ENCODE results near the gene KLHDC9. TPM values are rescaled to one million over a fixed set of nuclear protein-coding genes. Genes with fewer than 3 reads are reported as not detected.

KLHDC9 gene
- total and polyA plus RNA-seq, 2 donors (not counting 1 experiment from before 2014, with no cell fraction given): 1.6 to 2.7 TPM

DNA sequence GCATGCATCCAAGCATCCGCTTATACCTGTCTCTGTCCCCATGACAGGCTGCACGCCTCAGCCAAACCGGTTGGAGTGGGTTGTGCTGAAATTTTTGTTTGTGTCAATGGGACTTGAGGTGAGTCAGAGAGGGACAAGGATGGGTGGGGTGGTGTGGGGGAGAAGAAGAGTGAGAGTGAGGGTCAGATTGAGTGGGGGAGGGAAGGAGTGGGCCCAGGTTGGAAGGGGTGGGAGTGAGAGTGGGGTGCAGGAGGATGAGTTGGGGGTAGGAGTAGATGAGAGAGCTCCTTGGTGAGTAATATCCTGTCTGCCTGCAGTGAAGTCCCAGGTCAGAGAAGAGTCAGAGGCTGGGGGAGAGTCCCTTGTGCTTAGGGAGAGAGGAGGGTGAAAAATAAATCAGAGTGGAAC, 5.5 kb upstream of the KLHDC9 start:
- Mint-ChIP-seq H3K4me3 (no peak overlapping the region), H3K9me3 (ENCODE audit: insufficient read depth) (no peaks in the 10 kb centered on the region), H3K4me1 (peaks cover 20% of the 10 kb centered on the region), H3K27me3 (no peaks in the 10 kb centered on the region), H3K27ac (no peak overlapping the region)
- ATAC-seq (ENCODE audit: low read depth) (no peak), DNase-seq (no peak)
- Histone ChIP-seq H3K4me3 (ENCODE audit: control extremely low read depth in 1 of 5, extremely low read depth in 1 of 5, insufficient read depth in 1 of 5, low read depth in 2 of 5, low read length in 4 of 5) (no peak overlapping the region), H3K36me3 (replicated peaks in 1 of 2; ENCODE audit: control extremely low read depth in 1 of 2, control insufficient read depth in 1 of 2, extremely low read depth in 1 of 2, insufficient read depth in 2 of 2, low read length in 1 of 2) (no peaks in the 10 kb centered on the region), H3K4me1 (ENCODE audit: control insufficient read depth in 2 of 2, insufficient read depth in 2 of 2, low read length in 2 of 2) (peaks cover 9 to 19% of the 10 kb centered on the region in 2 donors), H3K79me2 (ENCODE audit: control insufficient read depth, insufficient read depth, low read length) (no peaks in the 10 kb centered on the region), H3K4me2 (replicated peaks; ENCODE audit: low read depth, low read length, poor library complexity, severe bottlenecking) (no peak overlapping the region), H3K9me3 (ENCODE audit: control extremely low read depth in 1 of 3, control insufficient read depth in 2 of 3, insufficient read depth in 1 of 3, low read length in 2 of 3) (no peaks in the 10 kb centered on the region), H4K20me1 (ENCODE audit: control insufficient read depth, insufficient read depth, low read length, poor library complexity, severe bottlenecking) (no peaks in the 10 kb centered on the region), H3K9ac (ENCODE audit: low read length) (no peak overlapping the region), H2AFZ (ENCODE audit: insufficient read depth, low read depth, low read length, poor library complexity, severe bottlenecking) (no peak overlapping the region), H3K27me3 (replicated peaks in 1 of 4; ENCODE audit: control extremely low read depth in 1 of 4, control insufficient read depth in 3 of 4, insufficient read depth in 4 of 4, low read length in 3 of 4) (no peaks in the 10 kb centered on the region), H3K27ac (ENCODE audit: low read length in 2 of 2) (no peak overlapping the region)
- WGBS (ENCODE audit: insufficient coverage): 94% methylated on average over 3 of the region's 3 CpGs
- ChIA-PET CTCF (interaction anchor here (8.7 kb wide), 1 partner anchor 22 kb away, joined by 142 read pairs; the partner anchor contains the start of gene ARHGAP30), POLR2A (no interaction called here)
- TF ChIP-seq CTCF (IDR thresholded peaks at IDR 0.05) (no peak), EZH2 (IDR thresholded peaks at IDR 0.05; ENCODE audit: borderline replicate concordance, insufficient read depth, low read depth, low read length, poor library complexity, severe bottlenecking) (no peak)
- intact Hi-C loops (cut with micrococcal nuclease): loop anchor here (10.0 kb wide), 1 partner anchor 292 kb away; no protein-coding TSS in a partner anchor

DNA sequence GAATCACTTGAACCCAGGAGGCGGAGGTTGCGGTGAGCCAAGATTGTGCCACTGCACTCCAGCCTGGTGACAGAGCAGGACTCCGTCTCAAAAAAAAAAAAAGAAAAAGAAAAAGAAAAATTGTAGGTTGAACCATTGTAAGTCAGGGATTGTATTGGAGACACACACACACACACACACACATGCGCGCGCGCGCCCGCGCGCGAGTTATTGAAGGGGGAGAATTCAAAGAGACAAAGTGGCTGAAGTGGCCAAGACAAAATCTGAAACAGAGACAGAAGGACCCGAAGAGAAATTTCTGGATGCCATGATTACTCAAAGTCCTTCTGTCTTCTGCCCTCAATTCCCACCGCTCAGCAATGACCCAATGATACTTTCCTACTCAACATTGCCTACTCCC, 3.7 kb upstream of the KLHDC9 start:
- H3K9ac ChIP-seq (ENCODE audit: low read length): no peak overlapping the region
- no peak for TF ChIP-seq EZH2 (IDR thresholded peaks at IDR 0.05; ENCODE audit: borderline replicate concordance, insufficient read depth, low read depth, low read length, poor library complexity, severe bottlenecking)
- no peaks in the 10 kb centered on the region for H3K27me3 ChIP-seq (replicated peaks in 1 of 4; ENCODE audit: control extremely low read depth in 1 of 4, control insufficient read depth in 3 of 4, insufficient read depth in 4 of 4, low read length in 3 of 4)
- Mint-ChIP-seq H3K4me1 (peaks cover 32% of the 10 kb centered on the region), H3K4me3 (no peak overlapping the region), H3K9me3 (ENCODE audit: insufficient read depth) (no peaks in the 10 kb centered on the region), H3K27ac (no peak overlapping the region), H3K27me3 (no peaks in the 10 kb centered on the region)
- H3K4me1 ChIP-seq (ENCODE audit: control insufficient read depth in 2 of 2, insufficient read depth in 2 of 2, low read length in 2 of 2): peaks cover 16 to 31% of the 10 kb centered on the region in 2 donors
- H3K4me2 ChIP-seq (replicated peaks; ENCODE audit: low read depth, low read length, poor library complexity, severe bottlenecking): no peak overlapping the region
- CTCF ChIA-PET: interaction anchor here (1.0 to 8.7 kb wide), 3 partner anchors 23 to 97 kb away, joined by 3 to 142 read pairs (median 6); partner anchors contain the start of gene ARHGAP30
- intact Hi-C loops (cut with micrococcal nuclease): loop anchor here (10.0 kb wide), 1 partner anchor 290 kb away; no protein-coding TSS in a partner anchor
- ATAC-seq (ENCODE audit: low read depth) (no peak), DNase-seq (no peak)
- 96% methylated on average over 2 of the region's 14 CpGs for WGBS (ENCODE audit: insufficient coverage)
- H4K20me1 ChIP-seq (ENCODE audit: control insufficient read depth, insufficient read depth, low read length, poor library complexity, severe bottlenecking): no peaks in the 10 kb centered on the region
- no peaks in the 10 kb centered on the region for H3K9me3 ChIP-seq (ENCODE audit: control extremely low read depth in 1 of 3, control insufficient read depth in 2 of 3, insufficient read depth in 1 of 3, low read length in 2 of 3)
- H2AFZ ChIP-seq (ENCODE audit: insufficient read depth, low read depth, low read length, poor library complexity, severe bottlenecking): no peak overlapping the region
- no peak overlapping the region for H3K4me3 ChIP-seq (ENCODE audit: control extremely low read depth in 1 of 5, extremely low read depth in 1 of 5, insufficient read depth in 1 of 5, low read depth in 2 of 5, low read length in 4 of 5)
- no peak overlapping the region for H3K27ac ChIP-seq (ENCODE audit: low read length in 2 of 2)
- H3K36me3 ChIP-seq (replicated peaks in 1 of 2; ENCODE audit: control extremely low read depth in 1 of 2, control insufficient read depth in 1 of 2, extremely low read depth in 1 of 2, insufficient read depth in 2 of 2, low read length in 1 of 2): peaks cover 0 to 3% of the 10 kb centered on the region in 2 experiments
- H3K79me2 ChIP-seq (ENCODE audit: control insufficient read depth, insufficient read depth, low read length): no peaks in the 10 kb centered on the region
- POLR2A ChIA-PET: interaction anchor here (0.5 to 0.8 kb wide), 2 partner anchors 36 to 45 kb away, joined by 4 to 7 read pairs; no protein-coding TSS in a partner anchor
